HepG2 (cell line): ENCODE measurements around the gene GGA3. TPM values are rescaled to one million over a fixed set of nuclear protein-coding genes. Genes with fewer than 3 reads are reported as not detected.
A peak's percentile ranks its signal among the peaks of the same experiment; 100 is the strongest.

ENCODE experiments used
- ATAD3A ChIP-seq: sonication (generic); formaldehyde crosslinking; IDR thresholded peaks from 2 replicates; pipeline ENCODE4 v1.4.0; 2020; ENCODE audit warnings: missing genetic modification reagents
- ATF5 ChIP-seq: sonication (generic); formaldehyde crosslinking; IDR thresholded peaks from 2 replicates; pipeline ENCODE4 v1.4.0; 2020; ENCODE audit warnings: mild to moderate bottlenecking, low read depth, missing genetic modification reagents
- CBFB ChIP-seq: sonication (generic); formaldehyde crosslinking; IDR thresholded peaks from 2 replicates; pipeline ENCODE4 v1.4.0; 2020; ENCODE audit warnings: missing genetic modification reagents
- HNRNPL ChIP-seq: fragments of 200-400 bp; formaldehyde crosslinking; IDR thresholded peaks from 2 replicates; pipeline ENCODE4 v1.6.1; 2017; ENCODE audit warnings: mild to moderate bottlenecking, low read depth, low read length
- HOXA7 ChIP-seq: sonication (generic); formaldehyde crosslinking; IDR thresholded peaks from 2 replicates; pipeline ENCODE4 v1.8.1; 2022; ENCODE audit warnings: mild to moderate bottlenecking, missing genetic modification reagents, moderate library complexity
- KLF13 ChIP-seq: sonication (generic); formaldehyde crosslinking; IDR thresholded peaks from 2 replicates; pipeline ENCODE4 v1.4.0; 2020; ENCODE audit warnings: mild to moderate bottlenecking, missing genetic modification reagents
- MTERF4 ChIP-seq: sonication (generic); formaldehyde crosslinking; IDR thresholded peaks from 2 replicates; pipeline ENCODE4 v1.8.0; 2023; ENCODE audit warnings: mild to moderate bottlenecking, missing genetic modification reagents
- NR2F6 ChIP-seq, 2 experiments: IDR thresholded peaks; 2 replicates each; pipeline ENCODE4 v1.6.1; 2016; ENCODE audit warnings: antibody characterized with exemption in 1 of 2, mild to moderate bottlenecking in 1 of 2
- PRPF4 ChIP-seq: fragments of 200-400 bp; formaldehyde crosslinking; IDR thresholded peaks from 2 replicates; pipeline ENCODE4 v1.6.1; 2016; ENCODE audit warnings: low read length, low read depth; ENCODE audit not compliant: poor library complexity, severe bottlenecking
- REST ChIP-seq, 2 experiments: IDR thresholded peaks; 2 replicates each; pipeline ENCODE4 v1.6.1; 2011 to 2012; ENCODE audit warnings: low read length in 2 of 2, borderline replicate concordance in 1 of 2, low read depth in 1 of 2, mild to moderate bottlenecking in 1 of 2, moderate library complexity in 1 of 2
- SIN3A ChIP-seq: IDR thresholded peaks from 2 replicates; pipeline ENCODE4 v1.6.1; 2011; ENCODE audit warnings: low read depth, mild to moderate bottlenecking, control low read depth, low read length, borderline replicate concordance
- TFE3 ChIP-seq: IDR thresholded peaks from 2 replicates; pipeline ENCODE4 v1.6.1; 2016
- ZNF83 ChIP-seq: sonication (generic); formaldehyde crosslinking; IDR thresholded peaks from 2 replicates; pipeline ENCODE4 v1.4.0; 2020; ENCODE audit warnings: missing genetic modification reagents, mild to moderate bottlenecking, borderline replicate concordance
- polyA plus RNA-seq, 8 experiments: library from polyadenylated mRNA; depleted of rRNA in 3 of 8; stranded (reverse) in 7 of 8; unstranded in 1 of 8; fragments of >200 nt; fragmentation: Illumina TruSeq in 4 of 8; extraction: Trizol in 4 of 8; gene quantifications; 2 replicates each; pipeline versions ENCODE4 v1.2.1 to v1.2.3, GENCODE V29; 2011 to 2016; ENCODE audit warnings: low read depth in 4 of 8, missing spikeins in 1 of 8, mixed read lengths in 1 of 8; ENCODE audit not compliant: insufficient read depth in 1 of 8
- total RNA-seq, 5 experiments: library from RNA; depleted of rRNA; stranded (reverse); fragments of >200 nt; fragmentation: Illumina TruSeq; extraction: Trizol; gene quantifications; 2 replicates each; pipeline ENCODE4 v1.2.3, GENCODE V29; 2016; ENCODE audit warnings: low read depth in 1 of 5
- TF ChIP-seq, protein P1 (sequence below): IDR thresholded peaks from 2 replicates; pipeline ENCODE4 v1.6.1; 2012; ENCODE audit warnings: low read length, improper control_type of control experiment
- TF ChIP-seq, protein P2 (sequence below): sonication (generic); formaldehyde crosslinking; IDR thresholded peaks from 2 replicates; pipeline ENCODE4 v1.4.0; 2020; ENCODE audit warnings: mild to moderate bottlenecking, missing genetic modification reagents

The GGA3 gene
- total and polyA plus RNA-seq, 2 of the 13 experiments (the other 11 are each of a cell fraction or from before 2014, with no cell fraction given): 28.4 to 43.7 TPM

DNA sequence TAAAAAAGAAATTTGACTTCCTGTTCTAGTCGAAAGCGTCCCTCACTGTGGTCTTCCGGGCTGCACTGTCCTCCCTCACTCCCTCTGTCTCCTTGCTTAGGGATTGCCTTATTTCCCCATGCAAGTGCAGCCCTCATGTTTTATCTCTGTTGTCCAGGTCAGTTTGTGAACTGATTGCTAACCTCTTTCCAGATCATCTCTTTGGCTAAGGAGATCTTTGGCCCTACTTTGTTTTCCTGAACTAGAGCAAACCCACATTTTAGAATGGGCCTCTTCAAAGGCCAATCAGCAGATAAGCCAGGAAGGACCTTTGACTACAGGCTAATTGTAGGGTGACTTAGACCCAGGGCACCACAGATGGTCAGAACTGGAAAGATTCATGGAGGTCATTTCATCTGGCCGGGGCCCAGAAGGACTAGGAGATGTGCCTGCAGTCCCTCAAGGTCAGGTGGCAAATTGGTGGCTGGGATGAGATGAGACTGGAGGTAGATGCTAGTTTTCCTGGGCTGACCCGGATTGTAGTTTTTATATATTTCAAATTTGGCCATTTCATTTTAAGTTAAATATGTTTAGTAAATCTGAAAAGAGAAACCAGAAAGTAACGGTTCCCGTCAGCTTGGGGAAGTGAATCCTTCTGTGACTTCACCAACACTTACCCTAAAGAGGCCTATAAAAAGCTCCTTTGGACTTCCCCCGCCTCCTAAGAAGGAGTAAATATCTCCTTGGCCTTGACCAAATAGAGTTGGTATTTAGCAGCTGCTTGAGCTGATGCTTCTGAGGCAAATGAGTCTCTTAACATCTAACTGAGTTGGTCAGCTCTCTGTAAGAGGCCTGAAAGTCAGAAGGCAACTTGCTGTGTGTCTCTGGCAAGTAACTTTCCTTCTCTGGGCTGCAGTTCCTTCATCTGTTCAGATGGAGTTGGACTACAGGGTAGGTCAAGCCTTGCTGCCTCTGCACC, 34.1 kb upstream of the GGA3 start (continued):
- peak in 1 of 2 experiments; percentile 8; a peak in 1 of 4 replicates for TF ChIP-seq REST (IDR thresholded peaks at IDR 0.05; ENCODE audit: borderline replicate concordance in 1 of 2, low read depth in 1 of 2, low read length in 2 of 2)
- TF ChIP-seq PRPF4: no peak
- TF ChIP-seq HNRNPL: no peak
- TF ChIP-seq NR2F6 (IDR thresholded peaks at IDR 0.05): peak; percentile 97
- TF ChIP-seq NR2F6 (CRISPR knock-in tag; IDR thresholded peaks at IDR 0.05): peak; percentile 96
- TF ChIP-seq ATAD3A (CRISPR knock-in tag): no peak
- TF ChIP-seq KLF13 (CRISPR knock-in tag): no peak
- TF ChIP-seq ATF5 (CRISPR knock-in tag): peak; percentile 89; the same call in 1 of the 2 replicates
- TF ChIP-seq CBFB (CRISPR knock-in tag): peak; percentile 74; the same call in 1 of the 2 replicates
- TF ChIP-seq, protein P1, sequence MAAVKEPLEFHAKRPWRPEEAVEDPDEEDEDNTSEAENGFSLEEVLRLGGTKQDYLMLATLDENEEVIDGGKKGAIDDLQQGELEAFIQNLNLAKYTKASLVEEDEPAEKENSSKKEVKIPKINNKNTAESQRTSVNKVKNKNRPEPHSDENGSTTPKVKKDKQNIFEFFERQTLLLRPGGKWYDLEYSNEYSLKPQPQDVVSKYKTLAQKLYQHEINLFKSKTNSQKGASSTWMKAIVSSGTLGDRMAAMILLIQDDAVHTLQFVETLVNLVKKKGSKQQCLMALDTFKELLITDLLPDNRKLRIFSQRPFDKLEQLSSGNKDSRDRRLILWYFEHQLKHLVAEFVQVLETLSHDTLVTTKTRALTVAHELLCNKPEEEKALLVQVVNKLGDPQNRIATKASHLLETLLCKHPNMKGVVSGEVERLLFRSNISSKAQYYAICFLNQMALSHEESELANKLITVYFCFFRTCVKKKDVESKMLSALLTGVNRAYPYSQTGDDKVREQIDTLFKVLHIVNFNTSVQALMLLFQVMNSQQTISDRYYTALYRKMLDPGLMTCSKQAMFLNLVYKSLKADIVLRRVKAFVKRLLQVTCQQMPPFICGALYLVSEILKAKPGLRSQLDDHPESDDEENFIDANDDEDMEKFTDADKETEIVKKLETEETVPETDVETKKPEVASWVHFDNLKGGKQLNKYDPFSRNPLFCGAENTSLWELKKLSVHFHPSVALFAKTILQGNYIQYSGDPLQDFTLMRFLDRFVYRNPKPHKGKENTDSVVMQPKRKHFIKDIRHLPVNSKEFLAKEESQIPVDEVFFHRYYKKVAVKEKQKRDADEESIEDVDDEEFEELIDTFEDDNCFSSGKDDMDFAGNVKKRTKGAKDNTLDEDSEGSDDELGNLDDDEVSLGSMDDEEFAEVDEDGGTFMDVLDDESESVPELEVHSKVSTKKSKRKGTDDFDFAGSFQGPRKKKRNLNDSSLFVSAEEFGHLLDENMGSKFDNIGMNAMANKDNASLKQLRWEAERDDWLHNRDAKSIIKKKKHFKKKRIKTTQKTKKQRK: no peak
- TF ChIP-seq, protein P2, sequence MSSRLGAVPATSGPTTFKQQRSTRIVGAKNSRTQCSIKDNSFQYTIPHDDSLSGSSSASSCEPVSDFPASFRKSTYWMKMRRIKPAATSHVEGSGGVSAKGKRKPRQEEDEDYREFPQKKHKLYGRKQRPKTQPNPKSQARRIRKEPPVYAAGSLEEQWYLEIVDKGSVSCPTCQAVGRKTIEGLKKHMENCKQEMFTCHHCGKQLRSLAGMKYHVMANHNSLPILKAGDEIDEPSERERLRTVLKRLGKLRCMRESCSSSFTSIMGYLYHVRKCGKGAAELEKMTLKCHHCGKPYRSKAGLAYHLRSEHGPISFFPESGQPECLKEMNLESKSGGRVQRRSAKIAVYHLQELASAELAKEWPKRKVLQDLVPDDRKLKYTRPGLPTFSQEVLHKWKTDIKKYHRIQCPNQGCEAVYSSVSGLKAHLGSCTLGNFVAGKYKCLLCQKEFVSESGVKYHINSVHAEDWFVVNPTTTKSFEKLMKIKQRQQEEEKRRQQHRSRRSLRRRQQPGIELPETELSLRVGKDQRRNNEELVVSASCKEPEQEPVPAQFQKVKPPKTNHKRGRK (CRISPR knock-in tag): no peak
- no peak for TF ChIP-seq ZNF83 (CRISPR knock-in tag)
- no peak for TF ChIP-seq MTERF4 (CRISPR knock-in tag)
- no peak for TF ChIP-seq SIN3A
- no peak for TF ChIP-seq HOXA7
- TF ChIP-seq TFE3 (CRISPR knock-in tag): no peak; the same call in none of the 2 replicates
